Liver (tissue), 3 donors: ENCODE data around the gene KRTAP9-9.

ENCODE experiments used
- CTCF ChIP-seq: fragments of 150-350 bp; IDR thresholded peaks from 2 replicates; pipeline ENCODE4 v1.5.1; 2017; ENCODE audit warnings: improper control_type of control experiment, low read depth, low read length; ENCODE audit not compliant: missing input control
- EGR1 ChIP-seq, 2 donors: IDR thresholded peaks; 2 replicates each; pipeline ENCODE4 v1.6.1; 2016 to 2018; ENCODE audit warnings: antibody characterized with exemption in 2 of 2, low read depth in 2 of 2
- FOXA1 ChIP-seq: IDR thresholded peaks from 2 replicates; pipeline ENCODE4 v1.6.1; 2016; ENCODE audit warnings: antibody characterized with exemption
- GABPA ChIP-seq, 2 donors: IDR thresholded peaks in 1 of 2; conservative IDR thresholded peaks in 1 of 2; 2 replicates each; pipeline ENCODE4 v1.6.1; 2016; ENCODE audit warnings: antibody characterized with exemption in 2 of 2, mild to moderate bottlenecking in 1 of 2, moderate library complexity in 1 of 2
- HNF4G ChIP-seq: IDR thresholded peaks from 2 replicates; pipeline ENCODE4 v1.6.1; 2016; ENCODE audit warnings: antibody characterized with exemption
- JUND ChIP-seq, 2 donors: IDR thresholded peaks; 2 replicates each; pipeline ENCODE4 v1.6.1; 2016; ENCODE audit warnings: antibody characterized with exemption in 2 of 2
- MAX ChIP-seq: IDR thresholded peaks from 2 replicates; pipeline ENCODE4 v1.6.1; 2016; ENCODE audit warnings: antibody characterized with exemption
- RAD21 ChIP-seq, 2 donors: IDR thresholded peaks; 2 replicates each; pipeline ENCODE4 v1.6.1; 2016; ENCODE audit warnings: antibody characterized with exemption in 2 of 2, mild to moderate bottlenecking in 2 of 2
- REST ChIP-seq: IDR thresholded peaks from 2 replicates; pipeline ENCODE4 v1.6.1; 2016; ENCODE audit warnings: antibody characterized with exemption, mild to moderate bottlenecking
- RXRA ChIP-seq, 2 donors: IDR thresholded peaks; 2 replicates each; pipeline ENCODE4 v1.6.1; 2017 to 2018; ENCODE audit warnings: antibody characterized with exemption in 2 of 2, mild to moderate bottlenecking in 1 of 2
- TAF1 ChIP-seq: conservative IDR thresholded peaks from 2 replicates; pipeline ENCODE4 v1.6.1; 2016; ENCODE audit warnings: antibody characterized with exemption, mild to moderate bottlenecking
- YY1 ChIP-seq: IDR thresholded peaks from 2 replicates; pipeline ENCODE4 v1.6.1; 2016; ENCODE audit warnings: antibody characterized with exemption, mild to moderate bottlenecking
- ZBTB33 ChIP-seq: IDR thresholded peaks from 2 replicates; pipeline ENCODE4 v1.6.1; 2016; ENCODE audit warnings: antibody characterized with exemption
- donor health status: healthy.
- donor health status: healthy.

GRCh38 chr17:41267711-41268110 lies 12.5 kb downstream of the KRTAP9-9 start:
- TF ChIP-seq EGR1 (IDR thresholded peaks at IDR 0.05; ENCODE audit: low read depth in 2 of 2): no peak
- no peak for TF ChIP-seq RAD21 (IDR thresholded peaks at IDR 0.05)
- TF ChIP-seq CTCF: no peak
- no peak for TF ChIP-seq FOXA1
- no peak for TF ChIP-seq MAX
- TF ChIP-seq JUND (IDR thresholded peaks at IDR 0.05): no peak
- TF ChIP-seq HNF4G: no peak
- no peak for TF ChIP-seq RXRA (IDR thresholded peaks at IDR 0.05)
- no peak for TF ChIP-seq REST
- TF ChIP-seq TAF1: no peak
- no peak for TF ChIP-seq ZBTB33
- TF ChIP-seq GABPA (IDR thresholded peaks at IDR 0.05 in 1 of 2, conservative IDR thresholded peaks at IDR 0.05 in 1 of 2): no peak
- TF ChIP-seq YY1: no peak
